Fibroblast of lung (primary cell): Measurements from ENCODE around the gene PKIB.

Experiments
- CTCF ChIP-seq, 2 donors: IDR thresholded peaks in 1 of 2; conservative IDR thresholded peaks in 1 of 2; 1 replicate in 1 of 2; 2 replicates in 1 of 2; pipeline ENCODE4 v1.5.1; 2011 to 2012; ENCODE audit warnings: low read length in 2 of 2, control low read depth in 1 of 2, inconsistent platforms in 1 of 2, low read depth in 1 of 2, mild to moderate bottlenecking in 1 of 2
- EZH2 ChIP-seq: IDR thresholded peaks from 2 replicates; pipeline ENCODE4 v1.5.1; 2012; ENCODE audit warnings: low read length, control low read depth, mild to moderate bottlenecking; ENCODE audit errors: missing control alignments

GRCh38 chr6:122734529-122735395 lies 124.6 kb downstream of the PKIB start:
- TF ChIP-seq CTCF (conservative IDR thresholded peaks at IDR 0.05 in 1 of 2, IDR thresholded peaks at IDR 0.05 in 1 of 2; ENCODE audit: low read depth in 1 of 2, low read length in 2 of 2) (no peak), EZH2 (no peak)
